ENCODE results near the gene SPATA31C2.
"Not testable (repeated sequence)": the region's sequence is repeated elsewhere in the genome, so short reads cannot be mapped to it uniquely, and the experiment has no call there.

SPATA31C2 gene

DNA sequence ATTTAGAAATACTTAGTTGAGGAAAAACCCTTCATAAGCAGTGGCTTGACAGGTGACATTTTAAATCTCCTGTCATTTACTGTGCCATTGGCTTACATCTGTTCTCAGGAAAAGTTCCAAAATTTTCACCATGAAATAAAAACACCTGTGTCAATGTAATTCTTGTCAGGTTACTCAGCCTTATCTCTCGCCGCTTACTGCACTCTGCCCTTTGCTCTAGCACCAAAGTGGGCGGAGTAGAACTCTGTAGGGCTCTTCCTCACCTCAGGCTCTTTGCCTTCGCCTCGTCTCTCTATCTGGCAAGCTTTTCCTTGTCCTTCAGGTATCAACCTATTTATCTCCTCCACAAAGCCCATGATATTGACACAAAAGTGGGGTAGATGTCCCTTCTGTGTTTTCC lies 20.2 kb downstream of the SPATA31C2 start:
- not testable (repeated sequence) for DNase-seq

DNA sequence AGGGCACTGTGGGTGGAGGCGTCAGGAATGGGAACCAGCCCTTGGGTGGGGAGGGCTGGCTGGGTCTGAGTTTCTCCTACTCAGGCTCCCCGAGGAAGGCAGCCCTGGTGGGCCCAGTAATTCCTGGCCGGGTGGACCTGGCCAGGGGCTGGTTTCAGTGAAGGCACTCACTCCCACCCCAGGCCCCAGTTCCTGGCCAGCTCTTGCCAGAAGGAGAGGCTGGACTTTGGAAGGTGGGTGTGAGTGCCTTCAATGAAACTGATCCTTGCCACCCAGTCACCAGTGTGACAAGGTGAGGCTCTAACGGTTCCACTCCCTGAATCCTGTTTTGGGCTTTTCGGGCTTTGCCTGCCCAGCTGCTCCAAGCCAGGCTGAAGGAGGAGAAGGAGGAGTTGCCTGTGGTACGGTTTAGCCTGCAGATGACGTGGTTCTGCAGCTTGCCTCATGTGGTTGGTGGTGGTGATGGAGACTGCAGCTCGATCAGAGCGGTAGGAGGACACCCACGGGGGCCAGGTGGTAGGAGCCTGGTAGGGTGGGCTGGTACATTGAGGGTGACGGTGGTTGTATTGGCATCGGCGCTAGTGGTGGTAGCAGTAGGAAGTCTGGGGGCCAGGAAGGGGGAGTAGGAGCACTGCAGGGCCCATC lies 23.2 kb downstream of the SPATA31C2 start:
- DNase-seq: not testable (repeated sequence)

- DNase-seq: not testable (repeated sequence)
Measured at GRCh38 chr9:88114283-88114967, 23.9 kb downstream of the SPATA31C2 start.

DNA sequence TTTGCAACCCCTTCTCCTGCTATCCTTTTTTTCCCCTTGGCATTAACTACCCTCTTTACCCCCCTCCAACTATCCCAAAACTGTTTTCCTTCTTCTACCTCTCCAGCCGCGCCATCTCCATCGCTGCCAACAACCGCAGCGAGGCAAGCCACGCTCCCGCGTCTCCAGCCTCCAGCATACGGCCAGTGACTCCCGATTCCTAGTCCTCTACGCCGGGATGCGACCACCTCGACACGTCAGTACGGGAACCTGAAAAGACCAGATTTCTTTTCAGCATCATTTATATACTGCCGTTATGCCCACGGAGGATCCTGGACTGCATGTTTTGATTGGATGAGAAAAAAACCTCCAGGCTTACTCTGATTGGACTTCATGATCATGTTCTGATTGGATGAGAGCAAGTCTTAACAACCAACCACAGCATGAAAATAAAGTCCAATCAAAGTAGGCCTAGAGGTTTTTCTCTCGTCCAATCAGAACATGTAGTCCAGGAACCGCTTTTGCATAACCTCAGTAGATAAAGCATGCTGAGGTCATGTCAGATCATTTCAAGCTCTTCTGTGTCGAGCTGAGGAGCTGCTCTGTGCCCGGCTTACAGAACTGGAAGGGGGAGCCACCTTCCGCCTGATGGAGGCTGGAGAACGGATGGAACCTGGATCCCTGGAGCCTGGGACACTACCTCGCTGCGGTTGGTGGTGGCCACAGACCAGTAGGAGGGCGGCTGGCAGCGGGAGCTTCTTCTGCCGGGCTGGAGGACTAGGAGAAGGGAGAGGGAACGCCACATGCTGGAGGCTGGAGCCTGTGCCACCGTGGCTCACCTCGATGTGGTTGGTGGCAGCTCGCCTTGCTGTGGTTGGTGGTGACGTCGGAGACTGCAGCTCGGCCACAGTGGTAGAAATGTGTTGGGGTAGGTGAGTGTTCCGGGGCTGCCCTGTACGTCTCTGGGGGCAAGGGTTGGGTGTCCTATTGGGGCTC lies 24.8 kb downstream of the SPATA31C2 start:
- DNase-seq: not testable (repeated sequence)

DNA sequence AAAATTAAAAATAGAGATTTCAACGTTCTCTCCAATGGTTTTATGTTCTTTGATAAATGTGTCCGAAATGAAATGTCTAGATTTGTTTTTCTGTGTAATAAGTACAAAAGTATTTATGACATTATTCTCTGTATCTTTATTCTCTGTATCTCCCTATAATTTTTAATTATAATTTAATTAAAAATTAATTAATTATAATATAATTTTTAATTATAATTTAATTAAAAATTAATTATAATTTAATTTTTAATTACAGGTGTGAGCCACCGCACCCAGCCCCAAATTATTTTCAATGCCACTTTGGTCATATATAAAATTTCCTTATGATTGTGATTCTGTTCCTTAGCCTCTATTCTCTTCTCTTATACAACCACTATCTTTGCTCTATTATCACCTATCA lies 28.2 kb downstream of the SPATA31C2 start:
- DNase-seq: no peak

GRCh38 chr9:88108779-88109178 lies 29.5 kb downstream of the SPATA31C2 start:
- no peak for DNase-seq

DNA sequence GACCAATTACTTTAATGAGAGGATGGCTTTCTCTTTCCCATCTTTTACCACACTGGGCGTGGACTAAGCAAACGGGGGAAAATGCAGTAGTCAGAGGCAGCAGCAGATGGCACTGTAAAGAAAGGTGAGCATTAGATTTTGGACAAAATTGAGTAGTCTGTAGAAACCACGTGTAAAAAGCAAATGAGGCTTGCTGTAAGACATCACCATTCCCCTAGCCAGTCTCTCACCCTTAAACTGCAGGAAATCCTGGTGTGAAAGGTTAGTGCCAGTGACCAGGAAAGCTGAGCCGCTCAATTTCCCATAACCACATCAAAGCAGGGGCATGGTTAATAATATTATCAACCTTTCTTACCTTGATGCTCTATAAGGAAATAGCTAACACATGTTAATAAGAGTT lies 31.8 kb downstream of the SPATA31C2 start:
- DNase-seq: no peak

- DNase-seq: no peak
Measured at GRCh38 chr9:88092797-88093331, 45.4 kb downstream of the SPATA31C2 start.

GRCh38 chr9:88090151-88090581 lies 48.1 kb downstream of the SPATA31C2 start:
- no peak for DNase-seq

DNA sequence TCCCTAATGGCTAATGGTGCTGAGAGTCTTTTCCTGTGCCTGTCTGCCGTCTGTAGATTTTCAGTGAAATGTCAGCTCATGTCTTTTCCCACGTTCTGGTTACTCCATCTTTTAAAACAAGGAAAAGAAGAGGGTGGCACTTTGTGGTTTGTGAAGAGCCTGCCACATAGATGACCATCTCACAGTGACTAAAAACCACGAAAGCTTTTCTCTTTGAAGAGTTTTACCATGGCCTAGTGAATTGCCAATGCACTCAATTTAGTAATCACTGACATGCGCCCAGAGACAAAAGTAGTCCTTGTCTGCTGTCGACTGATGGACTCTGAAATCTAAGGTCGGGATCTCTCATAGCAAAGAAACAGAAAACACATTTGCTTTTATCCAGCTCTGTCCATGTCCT lies 50.4 kb downstream of the SPATA31C2 start:
- no peak for DNase-seq

DNA sequence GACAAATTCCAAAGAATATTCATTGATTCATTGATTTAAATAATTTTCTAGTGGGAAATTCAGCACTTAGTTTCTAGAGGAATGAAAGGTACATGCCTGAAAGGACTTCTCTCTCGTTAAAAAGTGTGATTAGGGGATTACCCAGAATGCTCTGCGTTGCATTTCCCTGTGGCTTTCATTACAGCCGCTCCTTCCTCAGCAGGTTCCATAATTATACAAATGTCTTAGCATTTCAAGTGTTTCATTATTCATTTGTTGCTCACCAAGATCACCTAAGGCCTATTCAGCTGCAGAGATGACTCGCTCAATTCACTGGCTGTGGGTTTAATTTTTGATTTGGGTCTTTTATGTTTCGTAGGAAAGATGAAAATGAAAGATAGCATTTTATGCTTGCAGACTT lies 52.8 kb downstream of the SPATA31C2 start:
- DNase-seq: no peak

GRCh38 chr9:88084357-88085183 lies 53.7 kb downstream of the SPATA31C2 start:
- DNase-seq: no peak

Data from NCI-H1436 treated with DMSO at 0.1 percent for 48 hours (cell line).